Suprapubic skin (tissue), 3 donors: ENCODE results near the gene RNF133.

ENCODE experiments used
- EP300 ChIP-seq: sonication (generic); formaldehyde crosslinking; IDR thresholded peaks from one replicate; pipeline ENCODE4 v1.6.1; 2017; ENCODE audit warnings: antibody characterized with exemption
- POLR2A ChIP-seq, 2 donors: fragments of 450-650 bp; IDR thresholded peaks; one replicate each; pipeline ENCODE4 v1.6.1; 2017; ENCODE audit warnings: antibody characterized with exemption in 2 of 2, mild to moderate bottlenecking in 2 of 2, moderate library complexity in 2 of 2
- TF ChIP-seq, protein P1 (sequence below), 2 donors: fragments of 200-600 bp in 1 of 2; fragments of 450-650 bp in 1 of 2; sonication (generic) in 1 of 2; IDR thresholded peaks; one replicate each; pipeline ENCODE4 v1.5.1; 2016 to 2019; ENCODE audit warnings: antibody characterized with exemption in 2 of 2, mild to moderate bottlenecking in 1 of 2, moderate library complexity in 1 of 2

DNA sequence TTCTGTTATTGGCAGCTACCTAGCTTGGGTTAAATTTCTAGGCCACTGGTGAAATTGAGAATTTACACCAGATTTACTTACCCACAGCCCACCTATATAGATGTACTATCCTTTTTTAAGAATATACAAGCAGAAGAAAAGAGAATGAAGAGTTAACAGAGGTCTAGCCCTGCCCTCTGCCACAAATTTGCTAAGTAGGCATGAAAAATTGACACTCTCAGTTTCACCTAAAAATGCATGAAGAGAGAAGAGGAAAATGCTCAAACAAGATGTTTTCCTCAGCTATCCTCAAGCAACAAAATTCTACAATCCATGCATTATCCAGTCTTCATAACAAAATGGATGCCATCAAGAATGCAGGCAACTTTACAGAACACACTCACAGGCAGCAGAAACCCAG is 28.4 kb upstream of the RNF133 start:
- TF ChIP-seq, protein P1, sequence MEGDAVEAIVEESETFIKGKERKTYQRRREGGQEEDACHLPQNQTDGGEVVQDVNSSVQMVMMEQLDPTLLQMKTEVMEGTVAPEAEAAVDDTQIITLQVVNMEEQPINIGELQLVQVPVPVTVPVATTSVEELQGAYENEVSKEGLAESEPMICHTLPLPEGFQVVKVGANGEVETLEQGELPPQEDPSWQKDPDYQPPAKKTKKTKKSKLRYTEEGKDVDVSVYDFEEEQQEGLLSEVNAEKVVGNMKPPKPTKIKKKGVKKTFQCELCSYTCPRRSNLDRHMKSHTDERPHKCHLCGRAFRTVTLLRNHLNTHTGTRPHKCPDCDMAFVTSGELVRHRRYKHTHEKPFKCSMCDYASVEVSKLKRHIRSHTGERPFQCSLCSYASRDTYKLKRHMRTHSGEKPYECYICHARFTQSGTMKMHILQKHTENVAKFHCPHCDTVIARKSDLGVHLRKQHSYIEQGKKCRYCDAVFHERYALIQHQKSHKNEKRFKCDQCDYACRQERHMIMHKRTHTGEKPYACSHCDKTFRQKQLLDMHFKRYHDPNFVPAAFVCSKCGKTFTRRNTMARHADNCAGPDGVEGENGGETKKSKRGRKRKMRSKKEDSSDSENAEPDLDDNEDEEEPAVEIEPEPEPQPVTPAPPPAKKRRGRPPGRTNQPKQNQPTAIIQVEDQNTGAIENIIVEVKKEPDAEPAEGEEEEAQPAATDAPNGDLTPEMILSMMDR (IDR thresholded peaks at IDR 0.05): no peak
- TF ChIP-seq EP300 (no peak), POLR2A (IDR thresholded peaks at IDR 0.05) (no peak)
